ENCODE measurements around the gene PARD3. TPM values are rescaled to one million over a fixed set of nuclear protein-coding genes. Genes with fewer than 3 reads are reported as not detected.

PARD3 gene
- total RNA-seq, 4 donors from 2014 or later: 30.9 to 54.6 (median 40.0) TPM

GRCh38 chr10:34098821-34099567 lies 716.1 kb downstream of the PARD3 start:
- ATAC-seq (ENCODE audit: low FRiP score) (no peak), DNase-seq (ENCODE audit: low spot score) (no peak)
- no peak for TF ChIP-seq CTCF (IDR thresholded peaks at IDR 0.05)

- TF ChIP-seq CTCF (IDR thresholded peaks at IDR 0.05): no peak
- ATAC-seq (ENCODE audit: low FRiP score) (no peak), DNase-seq (ENCODE audit: low spot score) (no peak)
Measured at GRCh38 chr10:34097682-34098081, 717.4 kb downstream of the PARD3 start.

- ATAC-seq (ENCODE audit: low FRiP score) (no peak), DNase-seq (ENCODE audit: low spot score) (no peak)
- TF ChIP-seq CTCF (IDR thresholded peaks at IDR 0.05): no peak
Measured at GRCh38 chr10:34094961-34095360, 720.1 kb downstream of the PARD3 start.

GRCh38 chr10:34094146-34094696 lies 720.9 kb downstream of the PARD3 start:
- DNase-seq (ENCODE audit: low spot score): no peak
- TF ChIP-seq CTCF (IDR thresholded peaks at IDR 0.05): no peak
- no peak for ATAC-seq (ENCODE audit: low FRiP score)

- no peak for ATAC-seq (ENCODE audit: low FRiP score)
- no peak for DNase-seq (ENCODE audit: low spot score)
- TF ChIP-seq CTCF (IDR thresholded peaks at IDR 0.05): no peak
Measured at GRCh38 chr10:34092891-34093290, 722.2 kb downstream of the PARD3 start.

GRCh38 chr10:34091635-34092195 lies 723.4 kb downstream of the PARD3 start:
- no peak for ATAC-seq (ENCODE audit: low FRiP score)
- DNase-seq (ENCODE audit: low spot score): no peak
- no peak for TF ChIP-seq CTCF (IDR thresholded peaks at IDR 0.05)

- no peak for TF ChIP-seq CTCF (IDR thresholded peaks at IDR 0.05)
- ATAC-seq (ENCODE audit: low FRiP score): no peak
- no peak for DNase-seq (ENCODE audit: low spot score)
Measured at GRCh38 chr10:34089253-34089652, 725.8 kb downstream of the PARD3 start.
